Embryonic facial prominence (tissue), 1 donor: ENCODE measurements around the gene RNF212B.
"Not testable (repeated sequence)": the region's sequence is repeated elsewhere in the genome, so short reads cannot be mapped to it uniquely, and the experiment has no call there.

Experiments used
- DNase-seq: peaks from one replicate; pipeline ENCODE4 v3.0.0-alpha.2; 2016; ENCODE audit errors: extremely low spot score

Gene RNF212B

GRCh38 chr14:23242076-23242475 lies 4.3 kb downstream of the RNF212B start:
- no peak for DNase-seq

DNA sequence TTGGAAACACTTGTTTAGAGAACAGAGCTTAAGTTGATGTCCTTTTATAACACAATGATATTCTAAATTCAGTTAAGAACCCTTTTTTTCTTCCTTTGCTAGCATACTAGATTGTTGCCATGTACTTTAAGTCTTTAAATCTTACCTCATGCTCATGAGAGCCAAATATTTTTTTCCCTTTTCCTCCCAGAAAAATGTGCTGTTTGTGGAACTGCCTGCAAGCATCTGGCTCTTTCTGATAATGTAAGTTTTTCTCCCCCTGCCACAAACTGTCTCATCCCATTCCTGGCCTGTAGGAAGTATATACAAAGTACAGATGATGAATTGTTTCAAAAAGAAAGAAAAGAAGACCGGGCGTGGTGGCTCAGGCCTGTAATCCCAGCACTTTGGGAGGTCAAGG lies 5.3 kb downstream of the RNF212B start:
- DNase-seq, result no peak

DNA sequence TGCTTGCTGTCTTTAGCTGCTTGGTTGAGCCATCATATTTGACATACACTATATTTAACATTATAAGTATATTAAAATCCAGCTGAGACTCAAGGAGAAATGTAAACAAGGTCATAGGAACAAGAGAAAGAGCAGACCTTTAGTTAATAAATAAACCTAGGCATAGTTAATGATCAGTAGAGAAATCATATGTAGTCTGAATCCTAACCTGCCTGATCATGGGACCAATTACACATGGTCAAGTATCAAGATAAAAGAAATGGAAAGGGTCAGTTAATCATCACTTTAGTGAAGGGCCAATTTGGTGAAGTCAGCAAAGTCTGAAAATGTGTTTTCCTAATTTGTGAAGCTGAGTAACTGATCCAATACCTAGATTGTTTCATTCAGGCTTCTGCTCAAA lies 7.5 kb downstream of the RNF212B start:
- no peak for DNase-seq

DNA sequence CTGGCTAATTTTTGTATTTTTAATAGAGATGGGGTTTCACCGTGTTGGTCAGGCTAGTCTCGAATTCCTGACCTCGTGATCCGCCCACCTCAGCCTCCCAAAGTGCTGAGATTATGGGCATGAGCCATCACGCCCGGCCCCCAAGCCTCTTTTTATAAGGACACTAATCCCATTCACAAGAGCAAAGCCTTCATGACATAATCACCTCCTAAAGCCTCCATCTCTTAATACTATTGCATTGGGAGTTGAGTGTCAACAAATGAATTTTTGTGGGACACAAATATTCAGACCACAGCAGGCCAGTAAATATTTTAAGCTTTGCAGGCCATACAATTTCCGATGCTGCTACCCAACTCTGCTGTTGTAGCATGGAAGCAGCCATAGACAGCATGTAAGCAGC lies 10.9 kb downstream of the RNF212B start:
- no peak for DNase-seq

DNA sequence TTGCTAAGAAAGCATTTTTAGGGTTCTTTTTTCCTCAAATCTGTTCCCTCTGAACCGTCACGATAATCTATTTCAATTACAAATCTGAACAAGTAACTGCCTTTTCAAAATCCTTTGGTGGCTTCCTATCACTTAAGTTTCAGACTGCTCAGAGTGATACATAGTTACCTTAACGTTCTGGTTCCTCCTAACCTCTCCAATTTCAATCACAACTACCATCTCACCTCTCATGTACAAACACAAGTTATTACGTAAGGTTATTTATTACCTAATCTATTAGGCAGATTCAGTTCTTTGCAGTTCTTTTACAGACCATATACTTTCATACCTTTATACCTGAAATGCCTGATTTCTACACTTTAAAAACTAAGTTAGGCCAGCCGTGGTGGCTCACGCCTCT lies 12.1 kb downstream of the RNF212B start:
- DNase-seq, result no peak

DNA sequence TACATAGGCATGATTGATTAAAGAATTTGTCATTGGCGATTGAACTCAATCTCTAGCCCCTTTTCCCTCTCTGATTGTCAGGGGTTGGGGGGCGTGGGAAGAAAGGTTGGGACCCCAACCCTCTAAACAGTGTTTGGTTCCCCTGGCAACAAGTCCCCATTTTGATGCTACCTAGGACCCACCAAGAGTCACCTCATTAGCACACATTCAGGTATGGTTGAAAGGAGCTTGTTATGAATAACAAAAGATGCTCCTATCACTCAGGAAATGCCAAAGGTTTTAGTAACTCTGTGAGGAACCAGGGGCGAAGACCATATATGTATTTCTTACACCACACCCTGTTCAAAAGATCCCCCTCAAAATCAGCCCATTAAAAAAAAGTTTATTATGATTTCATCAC lies 14.3 kb downstream of the RNF212B start:
- DNase-seq, result no peak

DNA sequence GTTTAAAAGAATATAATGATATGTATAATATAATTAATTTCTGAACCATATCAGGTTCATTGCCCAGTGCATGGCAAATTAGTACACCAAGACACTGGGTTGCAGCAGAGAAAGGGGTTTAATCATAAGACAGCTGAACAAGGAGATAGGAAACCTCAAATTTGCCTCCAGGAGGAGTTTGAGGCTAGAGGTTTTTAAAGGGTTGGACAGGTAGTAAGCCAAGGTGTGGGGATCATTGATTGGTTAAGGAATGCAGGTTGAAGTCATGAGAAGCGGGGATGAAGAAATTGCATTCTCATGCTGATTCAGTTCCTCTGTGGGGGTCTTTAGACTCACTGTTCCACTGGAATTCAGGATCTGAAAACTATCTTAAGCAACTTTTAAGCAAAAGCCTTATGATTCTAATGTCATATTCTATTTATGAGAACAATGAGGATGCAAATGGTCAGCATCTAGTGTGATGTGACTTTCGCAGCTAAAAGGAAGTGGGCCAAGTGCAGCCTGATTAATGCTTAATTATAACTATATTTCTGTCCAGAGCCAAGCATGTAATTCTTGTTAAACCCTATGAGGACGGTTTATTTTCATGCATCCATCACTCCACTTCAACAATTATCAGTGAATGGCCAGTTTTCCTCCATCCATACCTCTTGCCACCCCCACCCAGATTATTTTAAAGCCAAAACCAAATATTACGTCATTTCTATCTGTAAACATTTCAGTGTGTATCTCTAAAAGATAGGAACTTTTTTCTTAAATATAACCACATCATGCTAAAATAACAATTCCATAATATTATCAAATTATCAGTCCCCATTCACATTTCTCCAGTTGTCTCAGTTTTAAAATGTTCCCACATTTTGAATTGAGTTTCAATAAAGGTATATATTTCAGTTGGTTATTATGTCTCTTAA lies 14.9 kb downstream of the RNF212B start:
- no peak for DNase-seq

GRCh38 chr14:23258256-23258655 lies 20.5 kb downstream of the RNF212B start:
- DNase-seq, result no peak

DNA sequence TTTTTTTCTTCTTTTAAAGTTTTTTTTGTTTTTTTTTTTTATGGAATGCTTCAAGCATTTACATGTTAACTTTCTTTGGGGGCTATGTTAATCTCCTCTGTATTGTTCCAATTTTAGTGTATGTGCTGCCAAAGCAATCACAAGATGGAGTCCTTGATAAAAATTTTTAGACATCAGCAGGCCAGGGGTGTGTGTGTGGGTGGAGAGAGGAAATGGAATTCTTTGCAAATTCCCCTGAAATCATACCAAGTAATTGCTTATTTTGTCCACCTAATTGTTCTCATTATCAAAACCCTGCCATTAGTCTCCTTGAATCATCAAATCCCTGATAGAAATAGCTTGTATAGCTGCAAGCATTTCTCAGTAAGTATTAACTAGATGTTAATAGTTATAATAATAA lies 21.7 kb downstream of the RNF212B start:
- no peak for DNase-seq

DNA sequence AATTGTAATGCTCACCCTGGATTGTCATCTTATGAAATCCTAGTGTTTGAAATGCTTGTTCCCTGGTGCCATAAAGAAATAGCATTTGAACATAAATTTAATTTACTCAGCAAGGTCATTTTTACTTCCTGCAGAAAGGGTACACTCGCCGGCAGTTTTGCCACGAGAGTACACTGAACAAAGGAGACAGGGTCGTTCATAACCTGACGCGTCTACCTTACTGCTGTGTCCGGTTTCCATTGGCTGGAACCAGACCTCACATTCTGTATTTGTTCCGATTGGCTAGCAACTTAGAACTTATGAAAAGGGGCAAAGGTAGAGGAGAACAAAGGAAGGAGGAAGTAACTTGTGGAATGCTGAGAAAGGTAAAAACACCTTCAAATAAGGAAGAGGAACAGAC lies 23.1 kb downstream of the RNF212B start:
- DNase-seq, result not testable (repeated sequence)

DNA sequence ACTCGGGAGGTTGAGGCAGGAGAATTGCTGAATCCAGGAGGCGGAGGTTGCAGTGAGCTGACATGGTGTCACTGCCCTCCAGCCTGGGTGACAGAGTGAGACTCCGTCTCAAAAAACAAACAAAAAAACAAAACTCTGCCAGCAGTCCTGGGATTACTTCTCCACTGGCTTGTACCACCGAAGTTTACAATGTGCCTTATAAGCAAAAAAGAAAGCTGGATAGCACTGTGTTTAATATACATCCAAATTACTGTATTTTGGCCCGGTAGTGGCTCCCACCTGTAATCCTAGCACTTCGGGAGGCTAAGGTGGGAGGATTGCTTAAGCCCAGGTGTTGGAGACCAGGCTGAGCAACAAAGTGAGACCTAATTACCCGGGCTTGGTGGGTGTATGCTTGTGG lies 31.5 kb downstream of the RNF212B start:
- no peak for DNase-seq

DNA sequence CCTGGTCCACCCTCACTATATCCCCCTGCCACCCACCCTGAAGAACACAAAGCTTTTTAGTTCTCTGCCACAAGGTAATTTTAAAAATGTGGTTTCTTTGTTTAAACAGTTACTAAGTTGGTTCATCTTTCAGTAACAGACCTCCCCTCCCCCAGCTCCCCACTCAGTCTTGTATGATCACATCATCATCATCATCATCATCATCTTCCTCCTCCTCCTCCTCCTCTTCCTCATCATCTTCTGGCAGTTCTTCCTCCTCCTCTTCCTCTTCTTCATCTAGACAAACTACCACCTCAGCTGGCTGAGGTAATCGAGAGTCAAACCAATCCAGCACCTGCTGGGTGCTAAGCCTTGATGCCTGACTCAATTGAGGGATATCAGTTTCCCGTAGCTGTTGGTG lies 37.7 kb downstream of the RNF212B start:
- DNase-seq, result no peak

DNA sequence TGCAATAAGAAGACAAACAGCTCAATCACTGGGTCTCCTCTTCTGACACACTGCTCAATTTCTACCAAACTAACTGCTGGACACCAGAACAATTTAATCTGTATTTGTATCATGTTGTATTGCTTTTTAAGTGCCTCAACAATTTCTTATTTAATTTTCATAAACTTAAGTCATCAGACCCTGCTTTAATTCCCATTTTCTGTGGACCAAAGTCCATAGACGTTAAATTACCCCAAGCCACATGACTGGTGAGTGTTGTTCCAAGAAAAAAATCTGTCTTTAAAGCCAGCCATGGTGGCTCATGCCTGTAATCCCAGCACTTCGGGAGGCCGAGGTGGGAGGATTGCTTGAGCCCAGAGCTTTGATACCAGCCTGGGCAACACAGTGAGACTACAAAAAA lies 39.5 kb downstream of the RNF212B start:
- DNase-seq, result no peak

- DNase-seq, result not testable (repeated sequence)
Observed at GRCh38 chr14:23277928-23278327, 40.2 kb downstream of the RNF212B start.

- no peak for DNase-seq
Observed at GRCh38 chr14:23281247-23281646, 43.5 kb downstream of the RNF212B start.

DNA sequence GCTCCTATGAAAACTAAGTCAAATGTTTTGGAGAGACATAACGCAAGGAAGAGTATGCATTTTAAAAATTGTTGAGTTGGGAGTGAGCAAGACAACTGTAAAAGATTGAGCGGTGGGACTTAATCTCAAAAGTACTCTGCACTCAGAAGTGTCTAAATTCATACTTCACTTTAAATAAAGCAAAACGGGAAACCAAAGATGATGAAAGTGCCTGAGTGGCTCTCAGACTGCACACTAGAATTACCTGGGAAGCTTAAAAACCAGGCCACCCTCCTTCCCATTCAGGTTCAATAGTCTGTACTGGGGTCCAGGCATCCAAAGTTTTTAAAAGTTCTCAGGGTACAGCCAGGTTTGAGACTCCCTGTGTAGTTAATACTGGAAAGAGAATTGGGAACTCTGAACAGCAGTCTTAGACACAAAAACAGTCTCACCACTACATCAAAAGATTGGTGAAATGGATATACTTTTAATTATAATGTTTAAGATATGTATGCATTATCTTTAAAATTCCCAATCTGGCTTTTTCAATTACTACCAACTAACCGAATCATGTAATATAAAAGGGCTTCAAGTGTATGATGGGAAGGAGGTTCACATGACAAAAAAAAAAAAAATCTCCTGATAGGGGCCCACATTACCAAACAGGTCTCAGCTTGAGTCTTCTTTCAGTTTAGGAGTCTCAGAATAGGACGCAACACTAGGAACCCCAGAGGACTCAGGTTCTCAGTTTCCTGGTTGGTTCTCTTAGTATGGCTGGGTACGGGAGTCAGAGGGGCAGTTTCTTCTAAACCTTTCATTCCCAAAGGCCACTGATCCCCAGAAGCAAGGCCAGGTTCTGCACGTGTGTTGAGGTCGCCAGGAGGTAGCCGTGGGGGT lies 47.2 kb downstream of the RNF212B start:
- DNase-seq, result no peak

GRCh38 chr14:23285530-23286019 lies 47.8 kb downstream of the RNF212B start:
- no peak for DNase-seq

- peak; percentile 93 for DNase-seq
Observed at GRCh38 chr14:23286020-23286901, 48.5 kb downstream of the RNF212B start, which contains the start of gene HOMEZ. HOMEZ (minus strand) TSS chr14:23286132; CDS start chr14:23285952, 180 bp downstream.

DNA sequence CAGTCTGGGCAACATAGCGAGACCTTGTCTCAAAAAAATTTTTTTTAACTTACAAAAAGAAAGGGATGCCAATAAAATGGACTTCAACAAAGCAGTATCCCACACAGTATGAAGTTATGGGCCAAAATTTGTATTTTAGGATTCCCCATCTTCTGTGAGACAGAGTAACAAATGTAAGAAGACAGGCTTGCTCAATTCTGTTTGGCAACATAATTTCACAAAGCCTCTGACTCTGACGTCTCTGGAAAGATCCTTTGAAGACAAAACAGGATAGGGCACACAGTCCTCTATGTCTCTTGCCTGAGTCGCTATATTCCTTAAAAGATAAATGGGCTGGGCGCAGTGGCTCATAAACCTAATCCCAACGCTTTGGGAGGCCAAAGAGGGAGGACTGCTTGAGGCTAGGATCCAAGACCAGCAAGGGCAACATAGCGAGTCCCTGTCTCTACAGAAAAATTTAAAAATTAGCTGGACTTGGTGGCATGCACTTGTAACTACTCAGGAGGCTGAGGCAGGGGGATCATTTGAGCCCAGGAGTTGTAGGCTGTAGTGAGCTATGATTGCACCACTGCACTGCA lies 49.3 kb downstream of the RNF212B start:
- no peak for DNase-seq

DNA sequence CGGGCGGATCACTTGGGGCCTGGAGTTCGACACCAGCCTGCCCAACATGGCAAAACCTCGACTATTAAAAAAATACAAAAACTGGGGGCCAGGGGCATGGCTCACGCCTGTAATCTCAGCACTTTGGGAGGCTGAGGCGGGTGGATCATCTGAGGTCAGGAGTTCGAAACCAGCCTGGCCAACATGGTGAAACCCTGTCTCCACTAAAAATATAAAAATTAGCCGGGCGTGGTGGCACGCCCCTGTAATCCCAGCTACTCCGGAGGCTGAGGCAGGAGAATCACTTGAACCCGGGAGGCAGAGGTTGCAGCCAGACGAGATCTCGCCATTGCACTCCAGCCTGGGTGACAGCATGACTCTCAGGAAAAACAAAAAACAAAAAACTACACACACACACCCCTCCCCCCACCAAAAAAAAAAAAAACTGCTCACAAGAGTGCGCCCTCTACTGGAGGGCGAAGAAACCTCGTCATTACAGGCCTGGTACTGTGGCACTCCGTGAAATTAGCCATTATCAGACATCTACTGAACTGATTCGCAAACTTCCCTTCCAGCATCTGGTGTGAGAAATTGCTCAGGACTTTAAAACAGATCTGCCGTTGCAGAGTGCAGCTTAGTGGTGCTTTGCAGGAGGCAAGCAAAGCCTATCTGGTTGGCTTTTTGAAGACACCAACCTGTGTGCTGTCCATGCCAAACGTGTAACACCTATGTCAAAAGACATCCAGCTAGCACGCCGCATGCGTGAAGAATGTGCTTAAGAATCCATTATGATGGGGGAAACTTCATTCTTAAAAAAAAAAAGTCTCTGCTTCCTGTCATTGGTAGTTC lies 57.2 kb downstream of the RNF212B start:
- DNase-seq, result no peak
